Gastrocnemius medialis (tissue), 4 donors: ENCODE data around the gene MYLK. TPM values are rescaled to one million over a fixed set of nuclear protein-coding genes. Genes with fewer than 3 reads are reported as not detected.

Experiments
- ATAC-seq, 2 donors: fragments of 150-250 bp; one replicate each; pipeline ENCODE4 v1.9.1; 2016
- DNase-seq, 2 donors: peaks; one replicate each; pipeline ENCODE4 v3.0.0-alpha.2; 2019
- H3K27ac ChIP-seq, 4 donors: fragments of 200-600 bp; sonication (generic); 1 replicate in 1 of 4; 2 replicates in 3 of 4; pipeline ENCODE4 v1.5.1; 2016 to 2018; ENCODE audit warnings: mild to moderate bottlenecking in 2 of 4, moderate library complexity in 1 of 4
- H3K27me3 ChIP-seq, 3 donors: fragments of 200-600 bp; sonication (generic) in 2 of 3; 1 replicate in 1 of 3; 2 replicates in 2 of 3; pipeline versions ENCODE4 v1.5.1 to v1.6.0; 2016 to 2019; ENCODE audit warnings: mild to moderate bottlenecking in 1 of 3, moderate library complexity in 1 of 3
- H3K36me3 ChIP-seq, 2 donors: fragments of 200-600 bp; sonication (generic) in 1 of 2; one replicate each; pipeline ENCODE4 v1.5.1; 2017 to 2018
- H3K4me1 ChIP-seq, 2 donors: fragments of 200-600 bp; sonication (generic) in 1 of 2; one replicate each; pipeline ENCODE4 v1.5.1; 2016 to 2017; ENCODE audit warnings: mild to moderate bottlenecking in 2 of 2
- H3K4me3 ChIP-seq, 4 donors: fragments of 200-600 bp; sonication (generic) in 3 of 4; 1 replicate in 1 of 4; 2 replicates in 3 of 4; pipeline ENCODE4 v1.5.1; 2016 to 2019; ENCODE audit warnings: mild to moderate bottlenecking in 2 of 4
- H3K9me3 ChIP-seq, 3 donors: fragments of 200-600 bp; sonication (generic) in 2 of 3; 1 replicate in 1 of 3; 2 replicates in 2 of 3; pipeline ENCODE4 v1.5.1; 2016 to 2019
- CTCF ChIP-seq, 5 experiments: fragments of 450-650 bp in 3 of 5; fragments of 200-600 bp in 2 of 5; sonication (generic) in 2 of 5; IDR thresholded peaks in 4 of 5; conservative IDR thresholded peaks in 1 of 5; 1 replicate in 4 of 5; 2 replicates in 1 of 5; pipeline ENCODE4 v1.5.1; 2016 to 2019; ENCODE audit warnings: antibody characterized with exemption in 5 of 5, mild to moderate bottlenecking in 3 of 5, moderate library complexity in 3 of 5
- POLR2A ChIP-seq, 2 donors: fragments of 450-650 bp; IDR thresholded peaks; one replicate each; pipeline ENCODE4 v1.6.1; 2017; ENCODE audit warnings: antibody characterized with exemption in 2 of 2, mild to moderate bottlenecking in 2 of 2, moderate library complexity in 2 of 2
- in situ Hi-C, 4 donors: fragments of 200-750 bp; cut with MboI; loops; one replicate each; pipeline versions ENCODE4 v1.15.0 to v1.8.0; 2017; ENCODE audit warnings: low sequenced_read_pairs in 4 of 4
- intact Hi-C: fragments of 100-400 bp; cut with DNase I; formaldehyde crosslinking; loops from one replicate; pipeline ENCODE4 v1.15.1; 2023; ENCODE audit warnings: low total_unique reads
- total RNA-seq, 4 donors: library from RNA; depleted of rRNA; stranded (reverse); fragments of >200 nt; gene quantifications; one replicate each; pipeline versions ENCODE4 v1.1.0 to v1.2.3, GENCODE V29; 2016

The MYLK gene
- total RNA-seq, 4 donors from 2014 or later, result 5.6 to 19.6 (median 8.8) TPM

GRCh38 chr3:123734527-123734902 lies 149.6 kb downstream of the MYLK start:
- H3K4me1 ChIP-seq, result no peaks in the 10 kb centered on the region
- intact Hi-C loops, result no loop called here
- in situ Hi-C loops, result no loop called here
- no peak overlapping the region for H3K4me3 ChIP-seq
- DNase-seq (no peak), ATAC-seq (no peak)
- H3K36me3 ChIP-seq, result no peaks in the 10 kb centered on the region
- no peaks in the 10 kb centered on the region for H3K9me3 ChIP-seq
- H3K27me3 ChIP-seq, result no peaks in the 10 kb centered on the region
- TF ChIP-seq CTCF (IDR thresholded peaks at IDR 0.05 in 4 of 5, conservative IDR thresholded peaks at IDR 0.05 in 1 of 5) (no peak), POLR2A (IDR thresholded peaks at IDR 0.05) (no peak)
- no peak overlapping the region for H3K27ac ChIP-seq

GRCh38 chr3:123733805-123734526 lies 150.2 kb downstream of the MYLK start:
- TF ChIP-seq CTCF (IDR thresholded peaks at IDR 0.05 in 4 of 5, conservative IDR thresholded peaks at IDR 0.05 in 1 of 5) (no peak), POLR2A (IDR thresholded peaks at IDR 0.05) (no peak)
- H3K4me1 ChIP-seq, result no peaks in the 10 kb centered on the region
- ATAC-seq, result no peak
- intact Hi-C loops, result no loop called here
- no peak for DNase-seq
- no peak overlapping the region for H3K27ac ChIP-seq
- no peaks in the 10 kb centered on the region for H3K36me3 ChIP-seq
- in situ Hi-C loops, result no loop called here
- no peaks in the 10 kb centered on the region for H3K9me3 ChIP-seq
- H3K27me3 ChIP-seq, result no peaks in the 10 kb centered on the region
- H3K4me3 ChIP-seq, result no peak overlapping the region

GRCh38 chr3:123733341-123733740 lies 150.8 kb downstream of the MYLK start:
- ATAC-seq (no peak), DNase-seq (no peak)
- H3K4me3 ChIP-seq, result no peak overlapping the region
- no peaks in the 10 kb centered on the region for H3K27me3 ChIP-seq
- H3K9me3 ChIP-seq, result no peaks in the 10 kb centered on the region
- in situ Hi-C loops, result no loop called here
- H3K4me1 ChIP-seq, result no peaks in the 10 kb centered on the region
- no peaks in the 10 kb centered on the region for H3K36me3 ChIP-seq
- intact Hi-C loops, result no loop called here
- H3K27ac ChIP-seq, result no peak overlapping the region
- TF ChIP-seq CTCF (IDR thresholded peaks at IDR 0.05 in 4 of 5, conservative IDR thresholded peaks at IDR 0.05 in 1 of 5) (no peak), POLR2A (IDR thresholded peaks at IDR 0.05) (no peak)

GRCh38 chr3:123732447-123732846 lies 151.7 kb downstream of the MYLK start:
- Histone ChIP-seq H3K9me3 (no peaks in the 10 kb centered on the region), H3K4me3 (no peak overlapping the region), H3K27me3 (no peaks in the 10 kb centered on the region), H3K36me3 (no peaks in the 10 kb centered on the region), H3K27ac (no peak overlapping the region), H3K4me1 (no peaks in the 10 kb centered on the region)
- DNase-seq (no peak), ATAC-seq (peak in 1 of 2 donors; percentile 14)
- no peak for TF ChIP-seq CTCF (IDR thresholded peaks at IDR 0.05 in 4 of 5, conservative IDR thresholded peaks at IDR 0.05 in 1 of 5)
- TF ChIP-seq POLR2A (IDR thresholded peaks at IDR 0.05), result no peak
- in situ Hi-C loops (no loop called here), intact Hi-C loops (no loop called here)

- ATAC-seq (no peak), DNase-seq (no peak)
- intact Hi-C loops, result no loop called here
- Histone ChIP-seq H3K27ac (no peak overlapping the region), H3K36me3 (no peaks in the 10 kb centered on the region), H3K4me3 (no peak overlapping the region), H3K4me1 (no peaks in the 10 kb centered on the region), H3K27me3 (no peaks in the 10 kb centered on the region), H3K9me3 (no peaks in the 10 kb centered on the region)
- in situ Hi-C loops, result no loop called here
- TF ChIP-seq CTCF (IDR thresholded peaks at IDR 0.05 in 4 of 5, conservative IDR thresholded peaks at IDR 0.05 in 1 of 5) (no peak), POLR2A (IDR thresholded peaks at IDR 0.05) (no peak)
Measured at GRCh38 chr3:123730829-123731228, 153.3 kb downstream of the MYLK start.
